IMR-90 (cell line): ENCODE results near the gene C2orf74.

Experiments used
- CTCF ChIP-seq: conservative IDR thresholded peaks from 2 replicates; pipeline ENCODE4 v1.5.1; 2012; ENCODE audit warnings: mild to moderate bottlenecking, low read depth, low read length, improper control_type of control experiment
- ELK1 ChIP-seq: fragments of 150-350 bp; IDR thresholded peaks from 2 replicates; pipeline ENCODE4 v1.6.1; 2016; ENCODE audit warnings: low read depth, mild to moderate bottlenecking, low read length, moderate library complexity, borderline replicate concordance
- POLR2A ChIP-seq: IDR thresholded peaks from 2 replicates; pipeline ENCODE4 v1.6.1; 2012; ENCODE audit warnings: mild to moderate bottlenecking, low read depth, low read length
- RAD21 ChIP-seq: IDR thresholded peaks from 2 replicates; pipeline ENCODE4 v1.6.1; 2012; ENCODE audit warnings: low read length, improper control_type of control experiment
- RCOR1 ChIP-seq: IDR thresholded peaks from 2 replicates; pipeline ENCODE4 v1.6.1; 2012; ENCODE audit warnings: mild to moderate bottlenecking, low read length, improper control_type of control experiment; ENCODE audit not compliant: insufficient replicate concordance
- SMC3 ChIP-seq: fragments of 150-350 bp; IDR thresholded peaks from 2 replicates; pipeline ENCODE4 v1.6.1; 2016; ENCODE audit warnings: low read depth, mild to moderate bottlenecking, antibody characterized with exemption, low read length, moderate library complexity
- TF ChIP-seq, protein P1 (sequence below): fragments of 150-350 bp; IDR thresholded peaks from 2 replicates; pipeline ENCODE4 v1.6.1; 2017; ENCODE audit warnings: mild to moderate bottlenecking, antibody characterized with exemption, low read length, low read depth

DNA sequence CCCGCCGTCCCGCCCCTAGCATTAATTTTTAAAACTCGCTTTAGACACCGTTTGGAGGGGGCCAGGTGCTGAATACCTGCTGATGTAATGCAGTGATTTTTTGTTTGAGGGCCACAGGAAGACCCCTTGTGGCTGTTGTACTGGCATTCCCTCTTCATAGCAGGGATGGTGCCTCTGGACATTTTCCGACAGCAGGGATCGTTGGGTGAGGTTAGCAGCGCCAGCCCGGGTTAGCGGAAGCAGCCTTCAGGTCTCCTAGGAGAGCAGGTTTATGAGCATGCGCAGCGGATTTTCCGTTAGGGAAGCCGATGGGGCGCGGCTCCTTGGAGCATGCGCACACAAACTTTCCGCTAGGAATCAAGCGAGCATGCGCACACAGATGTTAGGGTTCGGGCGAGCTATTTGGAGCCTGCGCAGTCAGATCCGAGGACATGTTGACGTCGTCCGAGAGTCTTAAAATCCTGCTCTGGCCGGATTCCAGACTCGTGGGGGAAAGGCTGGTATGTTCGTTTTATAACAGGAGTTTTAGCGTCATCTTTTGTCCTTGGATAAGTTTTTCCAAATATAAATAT lies 17.2 kb upstream of the C2orf74 start:
- TF ChIP-seq, protein P1, sequence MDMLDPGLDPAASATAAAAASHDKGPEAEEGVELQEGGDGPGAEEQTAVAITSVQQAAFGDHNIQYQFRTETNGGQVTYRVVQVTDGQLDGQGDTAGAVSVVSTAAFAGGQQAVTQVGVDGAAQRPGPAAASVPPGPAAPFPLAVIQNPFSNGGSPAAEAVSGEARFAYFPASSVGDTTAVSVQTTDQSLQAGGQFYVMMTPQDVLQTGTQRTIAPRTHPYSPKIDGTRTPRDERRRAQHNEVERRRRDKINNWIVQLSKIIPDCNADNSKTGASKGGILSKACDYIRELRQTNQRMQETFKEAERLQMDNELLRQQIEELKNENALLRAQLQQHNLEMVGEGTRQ = no peak
- no peak for TF ChIP-seq RAD21
- no peak for TF ChIP-seq CTCF
- TF ChIP-seq POLR2A = 0 out of 2 replicates have a peak, but pooled peaks have one; percentile 40
- no peak for TF ChIP-seq ELK1
- no peak for TF ChIP-seq RCOR1
- TF ChIP-seq SMC3 = no peak
